ENCODE data around the gene MOB4.
"Not testable (repeated sequence)": the region's sequence is repeated elsewhere in the genome, so short reads cannot be mapped to it uniquely, and the experiment has no call there.

The MOB4 gene

GRCh38 chr2:197543206-197543605 is 27.3 kb downstream of the MOB4 start:
- no peak overlapping the region for H3K4me3 ChIP-seq (ENCODE audit: control insufficient read depth, low read depth, low read length)
- no peak for TF ChIP-seq CTCF (IDR thresholded peaks at IDR 0.05; ENCODE audit: control insufficient read depth, insufficient read depth, low read depth, low read length, missing control alignments)
- DNase-seq (ENCODE audit: low read depth) = no peak

GRCh38 chr2:197547163-197547900 is 31.5 kb downstream of the MOB4 start:
- H3K4me3 ChIP-seq (ENCODE audit: control insufficient read depth, low read depth, low read length) = no peak overlapping the region
- TF ChIP-seq CTCF (IDR thresholded peaks at IDR 0.05; ENCODE audit: control insufficient read depth, insufficient read depth, low read depth, low read length, missing control alignments) = no peak
- no peak for DNase-seq (ENCODE audit: low read depth)

- H3K4me3 ChIP-seq (ENCODE audit: control insufficient read depth, low read depth, low read length) = no peak overlapping the region
- DNase-seq (ENCODE audit: low read depth) = no peak
- TF ChIP-seq CTCF (IDR thresholded peaks at IDR 0.05; ENCODE audit: control insufficient read depth, insufficient read depth, low read depth, low read length, missing control alignments) = no peak
Observed at GRCh38 chr2:197548582-197548981, 32.7 kb downstream of the MOB4 start.

- not testable (repeated sequence) for H3K4me3 ChIP-seq (ENCODE audit: control insufficient read depth, low read depth, low read length); DNase-seq (ENCODE audit: low read depth)
Observed at GRCh38 chr2:197551260-197551659, 35.4 kb downstream of the MOB4 start.

- H3K4me3 ChIP-seq (ENCODE audit: control insufficient read depth, low read depth, low read length) = no peak overlapping the region
- DNase-seq (ENCODE audit: low read depth) = no peak
- TF ChIP-seq CTCF (IDR thresholded peaks at IDR 0.05; ENCODE audit: control insufficient read depth, insufficient read depth, low read depth, low read length, missing control alignments) = no peak
Observed at GRCh38 chr2:197555467-197555866, 39.6 kb downstream of the MOB4 start.

GRCh38 chr2:197556456-197556855 is 40.6 kb downstream of the MOB4 start:
- H3K4me3 ChIP-seq (ENCODE audit: control insufficient read depth, low read depth, low read length) = no peak overlapping the region
- no peak for DNase-seq (ENCODE audit: low read depth)
- no peak for TF ChIP-seq CTCF (IDR thresholded peaks at IDR 0.05; ENCODE audit: control insufficient read depth, insufficient read depth, low read depth, low read length, missing control alignments)

GRCh38 chr2:197558393-197558792 is 42.5 kb downstream of the MOB4 start:
- H3K4me3 ChIP-seq (ENCODE audit: control insufficient read depth, low read depth, low read length) = no peak overlapping the region
- TF ChIP-seq CTCF (IDR thresholded peaks at IDR 0.05; ENCODE audit: control insufficient read depth, insufficient read depth, low read depth, low read length, missing control alignments) = no peak
- DNase-seq (ENCODE audit: low read depth) = no peak
